ENCODE data around the gene PPP1R3G. TPM values are rescaled to one million over a fixed set of nuclear protein-coding genes. Genes with fewer than 3 reads are reported as not detected.

Gene PPP1R3G
- total and polyA plus RNA-seq, 2 of the 13 experiments (the other 11 are each of a cell fraction or from before 2014, with no cell fraction given) = 1.2 to 1.3 TPM

DNA sequence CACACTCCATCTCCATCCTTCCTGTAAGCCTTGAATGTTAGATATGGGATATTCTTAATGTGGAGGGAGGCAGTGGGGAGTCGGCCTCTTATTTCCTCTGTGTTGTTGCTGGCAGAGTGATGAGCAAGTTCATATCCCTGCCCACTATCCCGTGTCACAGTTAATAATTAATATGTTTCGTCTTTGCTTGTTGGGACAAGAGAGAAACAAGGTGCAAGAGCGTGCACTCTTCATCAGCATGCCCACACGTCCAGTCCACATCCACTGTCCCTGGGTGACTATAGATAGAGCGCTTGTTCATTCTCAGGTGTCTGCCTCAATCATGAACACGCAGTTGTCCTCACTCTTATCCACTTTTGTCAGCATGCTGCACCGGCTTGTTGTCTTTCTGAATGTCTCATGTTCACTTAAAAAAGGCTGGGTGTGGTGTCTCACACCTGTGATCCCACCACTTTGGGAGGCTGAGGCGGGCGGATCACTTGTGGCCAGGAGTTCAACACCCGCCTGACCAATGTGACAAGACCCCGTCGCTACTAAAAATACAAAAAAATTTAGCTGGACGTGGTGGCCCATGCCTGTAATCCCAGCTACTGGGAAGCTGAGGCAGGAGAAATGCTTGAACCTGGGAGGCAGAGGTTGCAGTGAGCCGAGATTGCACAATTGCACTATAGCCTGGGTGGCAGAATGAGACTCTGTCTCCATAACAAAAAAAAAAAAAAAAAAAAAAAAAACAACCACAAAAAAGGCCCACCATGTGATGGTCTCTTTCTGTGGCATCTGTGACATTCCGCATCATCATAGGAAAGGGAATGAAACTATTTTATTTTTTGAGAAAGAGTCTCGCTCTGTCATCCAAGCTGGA is 34.2 kb downstream of the PPP1R3G start (continued):
- no peak for TF ChIP-seq MIER3 (CRISPR knock-in tag; IDR thresholded peaks at IDR 0.05; ENCODE audit: borderline replicate concordance)
- TF ChIP-seq HHEX (CRISPR knock-in tag; IDR thresholded peaks at IDR 0.05) = no peak
- no peak for TF ChIP-seq NPAS2 (CRISPR knock-in tag; IDR thresholded peaks at IDR 0.05; ENCODE audit: borderline replicate concordance)
- no peak for TF ChIP-seq RFX1 (IDR thresholded peaks at IDR 0.05)
- 0 out of 2 replicates have a peak, but pooled peaks have one; percentile 39 for TF ChIP-seq ZGPAT (CRISPR knock-in tag; IDR thresholded peaks at IDR 0.05)
- TF ChIP-seq TCF7 (IDR thresholded peaks at IDR 0.05; ENCODE audit: low read depth) = no peak
- TF ChIP-seq ZNF720 (CRISPR knock-in tag; IDR thresholded peaks at IDR 0.05) = no peak
- TF ChIP-seq ISL2 (CRISPR knock-in tag; IDR thresholded peaks at IDR 0.05) = no peak
- no peak for TF ChIP-seq GATAD2A (CRISPR knock-in tag; IDR thresholded peaks at IDR 0.05)
- TF ChIP-seq TOPORS (CRISPR knock-in tag; IDR thresholded peaks at IDR 0.05) = 0 out of 2 replicates have a peak, but pooled peaks have one; percentile 0
- TF ChIP-seq ATF1 (CRISPR knock-in tag; IDR thresholded peaks at IDR 0.05) = no peak
- TF ChIP-seq, protein P1, sequence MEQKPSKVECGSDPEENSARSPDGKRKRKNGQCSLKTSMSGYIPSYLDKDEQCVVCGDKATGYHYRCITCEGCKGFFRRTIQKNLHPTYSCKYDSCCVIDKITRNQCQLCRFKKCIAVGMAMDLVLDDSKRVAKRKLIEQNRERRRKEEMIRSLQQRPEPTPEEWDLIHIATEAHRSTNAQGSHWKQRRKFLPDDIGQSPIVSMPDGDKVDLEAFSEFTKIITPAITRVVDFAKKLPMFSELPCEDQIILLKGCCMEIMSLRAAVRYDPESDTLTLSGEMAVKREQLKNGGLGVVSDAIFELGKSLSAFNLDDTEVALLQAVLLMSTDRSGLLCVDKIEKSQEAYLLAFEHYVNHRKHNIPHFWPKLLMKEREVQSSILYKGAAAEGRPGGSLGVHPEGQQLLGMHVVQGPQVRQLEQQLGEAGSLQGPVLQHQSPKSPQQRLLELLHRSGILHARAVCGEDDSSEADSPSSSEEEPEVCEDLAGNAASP (CRISPR knock-in tag; IDR thresholded peaks at IDR 0.05; ENCODE audit: borderline replicate concordance) = no peak
- TF ChIP-seq GATAD1 (CRISPR knock-in tag; IDR thresholded peaks at IDR 0.05) = no peak
- TF ChIP-seq, protein P2, sequence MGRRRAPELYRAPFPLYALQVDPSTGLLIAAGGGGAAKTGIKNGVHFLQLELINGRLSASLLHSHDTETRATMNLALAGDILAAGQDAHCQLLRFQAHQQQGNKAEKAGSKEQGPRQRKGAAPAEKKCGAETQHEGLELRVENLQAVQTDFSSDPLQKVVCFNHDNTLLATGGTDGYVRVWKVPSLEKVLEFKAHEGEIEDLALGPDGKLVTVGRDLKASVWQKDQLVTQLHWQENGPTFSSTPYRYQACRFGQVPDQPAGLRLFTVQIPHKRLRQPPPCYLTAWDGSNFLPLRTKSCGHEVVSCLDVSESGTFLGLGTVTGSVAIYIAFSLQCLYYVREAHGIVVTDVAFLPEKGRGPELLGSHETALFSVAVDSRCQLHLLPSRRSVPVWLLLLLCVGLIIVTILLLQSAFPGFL (CRISPR knock-in tag; IDR thresholded peaks at IDR 0.05) = no peak
- no peak for TF ChIP-seq HMG20B (CRISPR knock-in tag; conservative IDR thresholded peaks at IDR 0.05)
- TF ChIP-seq, protein P3, sequence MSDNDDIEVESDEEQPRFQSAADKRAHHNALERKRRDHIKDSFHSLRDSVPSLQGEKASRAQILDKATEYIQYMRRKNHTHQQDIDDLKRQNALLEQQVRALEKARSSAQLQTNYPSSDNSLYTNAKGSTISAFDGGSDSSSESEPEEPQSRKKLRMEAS (IDR thresholded peaks at IDR 0.05) = peak; percentile 50; the same call in 1 of the 2 replicates
- TF ChIP-seq ZNF292 (CRISPR knock-in tag; IDR thresholded peaks at IDR 0.05; ENCODE audit: borderline replicate concordance, low read depth) = no peak; the same call in 1 of the 2 replicates
- no peak for TF ChIP-seq ZNF761 (CRISPR knock-in tag; conservative IDR thresholded peaks at IDR 0.05)
- TF ChIP-seq, protein P4, sequence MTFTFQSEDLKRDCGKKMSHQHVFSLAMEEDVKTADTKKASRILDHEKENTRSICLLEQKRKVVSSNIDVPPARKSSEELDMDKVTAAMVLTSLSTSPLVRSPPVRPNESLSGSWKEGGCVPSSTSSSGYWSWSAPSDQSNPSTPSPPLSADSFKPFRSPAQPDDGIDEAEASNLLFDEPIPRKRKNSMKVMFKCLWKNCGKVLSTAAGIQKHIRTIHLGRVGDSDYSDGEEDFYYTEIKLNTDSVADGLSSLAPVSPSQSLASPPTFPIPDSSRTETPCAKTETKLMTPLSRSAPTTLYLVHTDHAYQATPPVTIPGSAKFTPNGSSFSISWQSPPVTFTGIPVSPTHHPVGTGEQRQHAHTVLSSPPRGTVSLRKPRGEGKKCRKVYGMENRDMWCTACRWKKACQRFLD (CRISPR knock-in tag; IDR thresholded peaks at IDR 0.05; ENCODE audit: borderline replicate concordance) = no peak
- no peak for TF ChIP-seq ZBTB3 (CRISPR knock-in tag; IDR thresholded peaks at IDR 0.05; ENCODE audit: borderline replicate concordance, low read depth)
- 0 out of 2 replicates have a peak, but pooled peaks have one; percentile 3 for TF ChIP-seq HDAC2 (CRISPR knock-in tag; IDR thresholded peaks at IDR 0.05)
- no peak for TF ChIP-seq ZNF703 (CRISPR knock-in tag; IDR thresholded peaks at IDR 0.05; ENCODE audit: borderline replicate concordance)
- no peak for TF ChIP-seq KMT2A (CRISPR knock-in tag; IDR thresholded peaks at IDR 0.05)
